Motor neuron (in vitro differentiated cells): ENCODE measurements around the gene ALPG. TPM values are rescaled to one million over a fixed set of nuclear protein-coding genes. Genes with fewer than 3 reads are reported as not detected.
"Not testable (repeated sequence)": the region's sequence is repeated elsewhere in the genome, so short reads cannot be mapped to it uniquely, and the experiment has no call there.

Experiments
- ATAC-seq, 8 experiments: fragments of 200-7000 bp; cut with Tn5 transposase; replicated peaks in 6 of 8; 2 replicates each; pipeline ENCODE4 v1.8.0; 2021; ENCODE audit warnings: mild to moderate bottlenecking in 8 of 8, moderate library complexity in 8 of 8
- H3K27ac ChIP-seq, 2 donors: fragments of 250-450 bp; sonication (Bioruptor Pico); 2 replicates each; pipeline ENCODE4 v1.9.0; 2021; ENCODE audit warnings: antibody characterized with exemption in 2 of 2, mild to moderate bottlenecking in 2 of 2, moderate library complexity in 1 of 2
- H3K4me1 ChIP-seq, 2 donors: fragments of 250-450 bp; sonication (Bioruptor Pico); replicated peaks in 1 of 2; 2 replicates each; pipeline ENCODE4 v1.6.1; 2021; ENCODE audit warnings: antibody characterized with exemption in 2 of 2, mild to moderate bottlenecking in 2 of 2, moderate library complexity in 1 of 2
- H3K4me3 ChIP-seq, 5 donors: fragments of 250-450 bp; sonication (Bioruptor Pico); 2 replicates each; pipeline ENCODE4 v1.9.0; 2021; ENCODE audit warnings: antibody characterized with exemption in 5 of 5, mild to moderate bottlenecking in 5 of 5, moderate library complexity in 4 of 5
- WGBS, 10 experiments: fragments of 450-650 bp; shearing (Covaris generic); methylation state at CpG; one replicate each; pipeline ENCODE4 v1.0.0; 2022; 5-methylcytosine and 5-hydroxymethylcytosine counted together
- in situ Hi-C, 9 experiments: fragments of 400-800 bp; cut with MboI; loops; one replicate each; pipeline ENCODE4 v1.15.0; 2021; ENCODE audit warnings: low sequenced_read_pairs in 9 of 9, low pct_unique_long_range_greater_than_20kb in 2 of 9; ENCODE audit not compliant: unreplicated experiment in 9 of 9
- total RNA-seq, 8 experiments: library from RNA; unstranded; fragments of 300-600 nt; gene quantifications; 2 replicates each; pipeline versions ENCODE4 v1.2.3 to v1.2.4, GENCODE V29; 2022

ALPG gene
- total RNA-seq, 8 experiments from 2014 or later = 0.10 to 0.38 (median 0.21) TPM; not detected in 3

GRCh38 chr2:232419245-232420072 is 12.8 kb downstream of the ALPG start:
- Histone ChIP-seq H3K4me3 (peak overlapping the region in 3 of 5 donors; percentile 20 to 28 (median 23)), H3K27ac (no peak overlapping the region), H3K4me1 (peaks cover 0 to 11% of the 10 kb centered on the region in 2 donors)
- peak in 7 of 8 experiments; percentile 10 to 46 (median 39) for ATAC-seq
- in situ Hi-C loops = loop anchor here in 1 of 9 experiments (25.0 kb wide), 1 partner anchor 507 kb away; no protein-coding TSS in a partner anchor
- WGBS, 10 experiments = 0 to 16% methylated on average over 3 to 25 of the region's 79 CpGs; no CpG with 5 or more reads in 8 of the 10 experiments

DNA sequence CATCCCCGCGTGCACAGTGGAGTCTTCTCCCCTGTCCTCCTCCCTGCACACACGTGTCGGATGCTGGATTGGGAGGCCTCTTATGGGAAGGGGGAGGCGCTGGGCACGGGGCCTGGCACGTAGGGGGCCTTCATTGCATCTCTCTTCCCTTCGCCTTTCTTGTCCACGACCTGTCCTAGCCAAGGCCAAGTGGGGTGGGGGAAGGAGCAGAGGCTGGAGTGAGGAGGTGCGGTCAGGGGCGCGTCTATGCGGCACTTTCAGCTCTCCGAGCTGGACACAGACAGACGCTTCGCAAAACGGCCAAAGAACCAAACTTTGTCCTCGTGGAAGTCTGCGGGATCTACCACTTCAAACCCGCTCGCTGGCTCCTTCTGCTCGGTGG is 13.4 kb downstream of the ALPG start:
- peak overlapping the region in 2 of 5 donors; percentile 26 to 29 for H3K4me3 ChIP-seq
- in situ Hi-C loops = loop anchor here in 1 of 9 experiments (25.0 kb wide), 1 partner anchor 508 kb away; no protein-coding TSS in a partner anchor
- no peak for ATAC-seq
- H3K27ac ChIP-seq = no peak overlapping the region
- WGBS, 10 experiments = 0 to 20% (median 10%) methylated on average over 1 to 2 of the region's 22 CpGs; no CpG with 5 or more reads in 7 of the 10 experiments
- H3K4me1 ChIP-seq = peaks cover 0 to 11% of the 10 kb centered on the region in 2 donors

- Histone ChIP-seq H3K4me1 (peaks cover 0 to 11% of the 10 kb centered on the region in 2 donors), H3K27ac (no peak overlapping the region), H3K4me3 (peak overlapping the region; percentile 16 to 29 (median 26))
- in situ Hi-C loops = loop anchor here in 1 of 9 experiments (25.0 kb wide), 1 partner anchor 508 kb away; no protein-coding TSS in a partner anchor
- ATAC-seq = peak; percentile 8 to 59 (median 22)
- WGBS, 10 experiments = 0% methylated on average over 3 to 15 of the region's 79 CpGs; no CpG with 5 or more reads in 8 of the 10 experiments
Measured at GRCh38 chr2:232420463-232421188, 14.0 kb downstream of the ALPG start.

GRCh38 chr2:232421189-232421785 is 14.6 kb downstream of the ALPG start:
- H3K27ac ChIP-seq = no peak overlapping the region
- WGBS, 10 experiments = 0 to 100% (median 66%) methylated on average over 1 to 5 of the region's 22 CpGs; no CpG with 5 or more reads in 5 of the 10 experiments
- peak in 1 of 8 experiments; percentile 13 for ATAC-seq
- H3K4me3 ChIP-seq = peak overlapping the region in 4 of 5 donors; percentile 16 to 29 (median 27)
- in situ Hi-C loops = loop anchor here in 1 of 9 experiments (25.0 kb wide), 1 partner anchor 509 kb away; no protein-coding TSS in a partner anchor
- peaks cover 0 to 11% of the 10 kb centered on the region in 2 donors for H3K4me1 ChIP-seq

GRCh38 chr2:232422051-232422450 is 15.4 kb downstream of the ALPG start:
- Histone ChIP-seq H3K4me3 (no peak overlapping the region), H3K27ac (no peak overlapping the region), H3K4me1 (peaks cover 0 to 11% of the 10 kb centered on the region in 2 donors)
- 40 to 90% (median 80%) methylated on average over 1 to 10 of the region's 10 CpGs; no CpG with 5 or more reads in 3 of the 10 experiments for WGBS, 10 experiments
- no peak for ATAC-seq
- in situ Hi-C loops = loop anchor here in 1 of 9 experiments (25.0 kb wide), 1 partner anchor 510 kb away; no protein-coding TSS in a partner anchor

DNA sequence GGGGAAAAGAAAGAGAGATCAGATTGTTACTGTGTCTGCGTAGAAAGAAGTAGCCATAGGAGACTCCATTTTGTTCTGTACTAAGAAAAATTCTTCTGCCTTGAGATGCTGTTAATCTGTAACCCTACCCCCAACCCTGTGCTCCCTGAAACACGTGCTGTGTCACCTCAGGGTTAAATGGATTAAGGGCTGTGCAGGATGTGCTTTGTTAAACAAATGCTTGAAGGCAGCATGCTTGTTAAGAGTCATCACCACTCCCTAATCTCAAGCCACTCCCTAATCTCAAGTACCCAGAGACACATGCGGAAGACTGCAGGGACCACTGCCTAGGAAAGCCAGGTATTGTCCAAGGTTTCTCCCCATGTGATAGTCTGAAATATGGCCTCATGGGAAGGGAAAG is 16.4 kb downstream of the ALPG start:
- in situ Hi-C loops = loop anchor here in 1 of 9 experiments (25.0 kb wide), 1 partner anchor 511 kb away; no protein-coding TSS in a partner anchor
- not testable (repeated sequence) for H3K4me1 ChIP-seq, H3K4me3 ChIP-seq, ATAC-seq, H3K27ac ChIP-seq
- WGBS, 10 experiments = 0 to 100% (median 67%) methylated on average over 1 to 2 of the region's 3 CpGs; no CpG with 5 or more reads in 6 of the 10 experiments

GRCh38 chr2:232423407-232423806 is 16.8 kb downstream of the ALPG start:
- not testable (repeated sequence) for H3K4me1 ChIP-seq, H3K27ac ChIP-seq, H3K4me3 ChIP-seq, ATAC-seq
- 0 to 60% methylated on average over 1 of the region's 7 CpGs; no CpG with 5 or more reads in 8 of the 10 experiments for WGBS, 10 experiments
- in situ Hi-C loops = loop anchor here in 1 of 9 experiments (25.0 kb wide), 1 partner anchor 511 kb away; no protein-coding TSS in a partner anchor

DNA sequence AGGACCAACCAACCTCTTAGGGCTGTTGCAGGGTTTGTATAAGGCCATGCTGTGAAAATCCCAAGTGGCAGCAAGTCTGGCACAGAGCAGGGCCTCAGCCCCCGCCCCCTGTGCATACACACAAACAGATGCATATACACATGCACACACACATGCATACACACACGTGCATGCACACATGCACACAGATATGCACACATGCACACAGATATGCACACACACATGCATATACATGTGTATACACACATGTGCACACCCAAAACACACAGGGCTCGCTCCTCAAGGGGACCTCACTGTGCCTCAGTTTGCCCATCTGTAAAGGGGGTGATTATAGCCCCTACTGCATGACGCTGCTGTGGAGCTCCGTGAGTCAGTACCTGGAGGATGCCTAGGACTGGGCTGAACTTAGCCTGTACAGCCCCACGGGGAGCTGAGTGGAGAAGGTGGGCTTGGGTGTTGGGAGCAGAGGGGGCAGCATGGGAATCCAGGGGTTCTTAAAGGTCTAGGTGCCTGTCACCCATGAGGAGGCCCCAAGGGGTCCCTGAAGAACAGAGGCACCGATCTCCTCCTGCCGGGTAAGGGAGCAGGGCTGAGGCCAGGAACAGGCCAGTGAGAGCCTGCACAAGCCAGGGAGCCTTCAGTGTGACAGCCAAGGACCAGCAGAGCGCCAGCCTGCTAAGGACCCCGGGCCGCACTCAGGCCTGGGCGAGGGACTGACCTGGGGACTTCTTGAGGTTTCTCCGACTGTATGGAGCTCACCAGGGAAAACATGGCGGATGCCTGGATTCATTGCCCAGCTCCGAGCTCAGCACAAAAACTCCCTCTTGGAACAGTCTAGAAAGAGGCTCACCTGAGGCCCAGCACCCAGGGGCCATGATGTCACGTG is 25.3 kb downstream of the ALPG start:
- WGBS, 10 experiments = 0 to 100% (median 91%) methylated on average over 1 to 6 of the region's 16 CpGs; no CpG with 5 or more reads in 3 of the 10 experiments
- Histone ChIP-seq H3K4me3 (no peak overlapping the region), H3K4me1 (no peaks in the 10 kb centered on the region), H3K27ac (no peak overlapping the region)
- in situ Hi-C loops = loop anchor here in 6 of 9 experiments (10.0 to 25.0 kb wide), 2 partner anchors 520 to 527 kb away; no protein-coding TSS in a partner anchor
- ATAC-seq = no peak

- Histone ChIP-seq H3K4me1 (no peaks in the 10 kb centered on the region), H3K4me3 (no peak overlapping the region), H3K27ac (no peak overlapping the region)
- 67 to 100% (median 88%) methylated on average over 1 to 3 of the region's 16 CpGs; no CpG with 5 or more reads in 7 of the 10 experiments for WGBS, 10 experiments
- peak in 5 of 8 experiments; percentile 15 to 56 (median 22) for ATAC-seq
- in situ Hi-C loops = loop anchor here in 6 of 9 experiments (10.0 to 25.0 kb wide), 2 partner anchors 520 to 528 kb away; no protein-coding TSS in a partner anchor
Measured at GRCh38 chr2:232432598-232433184, 26.0 kb downstream of the ALPG start.

GRCh38 chr2:232433622-232434021 is 27.0 kb downstream of the ALPG start:
- ATAC-seq, H3K4me1 ChIP-seq, H3K27ac ChIP-seq, H3K4me3 ChIP-seq: not testable (repeated sequence)
- no CpG with 5 or more reads among the region's 9 CpGs for WGBS, 10 experiments
- in situ Hi-C loops = loop anchor here in 6 of 9 experiments (10.0 to 25.0 kb wide), 2 partner anchors 521 to 529 kb away; no protein-coding TSS in a partner anchor

GRCh38 chr2:232434091-232434490 is 27.4 kb downstream of the ALPG start:
- WGBS, 10 experiments = 90% methylated on average over 2 of the region's 9 CpGs; no CpG with 5 or more reads in 9 of the 10 experiments
- in situ Hi-C loops = loop anchor here in 6 of 9 experiments (10.0 to 25.0 kb wide), 2 partner anchors 522 to 529 kb away; no protein-coding TSS in a partner anchor
- no peaks in the 10 kb centered on the region for H3K4me1 ChIP-seq

More at GRCh38 chr2:232434091-232434490, 27.4 kb downstream of the ALPG start:
- no peak for ATAC-seq
- Histone ChIP-seq H3K4me3 (no peak overlapping the region), H3K27ac (no peak overlapping the region)
